Stimulated activated CD8-positive, alpha-beta memory T cell treated with anti-CD3 and anti-CD28 coated beads, Interleukin-4, amount 100 ng/mL, for 24 hours (primary cell): ENCODE data around the gene RBP7.
"Not testable (repeated sequence)": the region's sequence is repeated elsewhere in the genome, so short reads cannot be mapped to it uniquely, and the experiment has no call there.

Experiments used
- DNase-seq: peaks from one replicate; pipeline ENCODE4 v3.0.0-alpha.2; 2020; ENCODE audit warnings: low read depth

The RBP7 gene

GRCh38 chr1:9996624-9997582, at the start of gene RBP7:
Gene RBP7 (plus strand): TSS chr1:9997228. CDS start chr1:9997259, 31 bp downstream.
- DNase-seq, result no peak

- no peak for DNase-seq
These were observed 39.3 kb upstream of the RBP7 start for GRCh38 chr1:9957726-9958125.

- DNase-seq, result no peak
These were observed 37.0 kb upstream of the RBP7 start for GRCh38 chr1:9960011-9960410.

- DNase-seq, result no peak
These were observed 36.1 kb upstream of the RBP7 start for GRCh38 chr1:9960706-9961562.

- DNase-seq, result no peak
These were observed 12.8 kb upstream of the RBP7 start for GRCh38 chr1:9984253-9984652.

GRCh38 chr1:9985001-9985400, 12.0 kb upstream of the RBP7 start:
- DNase-seq, result no peak

GRCh38 chr1:9989773-9990172, 7.3 kb upstream of the RBP7 start:
- no peak for DNase-seq

GRCh38 chr1:9990944-9991343, 6.1 kb upstream of the RBP7 start:
- no peak for DNase-seq

GRCh38 chr1:9992910-9993309, 4.1 kb upstream of the RBP7 start:
- DNase-seq, result no peak

- no peak for DNase-seq
These were observed 3.4 kb upstream of the RBP7 start for GRCh38 chr1:9993561-9994075.

GRCh38 chr1:10001016-10001665, 4.1 kb downstream of the RBP7 start:
- no peak for DNase-seq

- DNase-seq, result not testable (repeated sequence)
These were observed 8.2 kb downstream of the RBP7 start for GRCh38 chr1:10005248-10005647.

- no peak for DNase-seq
These were observed 10.1 kb downstream of the RBP7 start for GRCh38 chr1:10007169-10007568.

GRCh38 chr1:10014016-10014415, 17.0 kb downstream of the RBP7 start:
- DNase-seq, result no peak

- DNase-seq, result no peak
These were observed 22.5 kb downstream of the RBP7 start for GRCh38 chr1:10019561-10019960.

- DNase-seq, result no peak
These were observed 23.1 kb downstream of the RBP7 start for GRCh38 chr1:10020086-10020485.

GRCh38 chr1:10020678-10021077, 23.6 kb downstream of the RBP7 start:
- not testable (repeated sequence) for DNase-seq

GRCh38 chr1:10021992-10022391, 25.0 kb downstream of the RBP7 start:
- not testable (repeated sequence) for DNase-seq

GRCh38 chr1:10022656-10023055, 25.6 kb downstream of the RBP7 start:
- no peak for DNase-seq

- DNase-seq, result no peak
These were observed 28.3 kb downstream of the RBP7 start for GRCh38 chr1:10025354-10025753.

- DNase-seq, result no peak
These were observed 30.0 kb downstream of the RBP7 start for GRCh38 chr1:10027027-10027426.

- DNase-seq, result not testable (repeated sequence)
These were observed 32.0 kb downstream of the RBP7 start for GRCh38 chr1:10028956-10029500.
